ENCODE measurements around the gene HBP1. TPM values are rescaled to one million over a fixed set of nuclear protein-coding genes. Genes with fewer than 3 reads are reported as not detected.

Gene HBP1
- total and polyA plus RNA-seq, 9 donors: 46.0 to 78.4 (median 59.8) TPM

DNA sequence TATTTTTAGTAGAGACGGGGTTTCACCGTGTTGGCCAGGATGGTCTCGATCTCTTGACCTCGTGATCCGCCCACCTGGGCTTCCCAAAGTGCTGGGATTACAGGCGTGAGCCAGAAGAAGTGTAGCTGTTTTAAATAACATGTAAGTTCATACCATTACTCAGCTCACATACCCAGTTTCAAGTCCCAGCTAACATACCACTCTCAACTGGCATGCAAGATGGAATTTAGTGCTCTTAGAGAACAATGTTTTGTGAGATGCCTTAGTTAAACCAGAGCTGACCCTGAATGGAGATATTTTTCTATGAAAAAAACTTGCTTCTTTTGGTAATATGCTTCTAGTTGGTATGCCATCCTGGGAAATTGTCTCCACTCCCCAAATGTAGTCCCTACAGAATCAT, 37.3 kb downstream of the HBP1 start:
- Histone ChIP-seq H3K4me3 (ENCODE audit: low read length) (no peak overlapping the region), H3K36me3 (ENCODE audit: control insufficient read depth, insufficient read depth, low read length) (peaks cover 52% of the 10 kb centered on the region), H3K9me3 (replicated peaks; ENCODE audit: control insufficient read depth, low read depth, low read length) (no peaks in the 10 kb centered on the region), H3K4me1 (ENCODE audit: control insufficient read depth, insufficient read depth, low read length) (no peaks in the 10 kb centered on the region), H3K27me3 (ENCODE audit: control insufficient read depth, insufficient read depth, low read length) (no peaks in the 10 kb centered on the region), H3K27ac (ENCODE audit: low read length) (no peak overlapping the region)
- 93% methylated on average over 2 of the region's 6 CpGs for WGBS (ENCODE audit: insufficient coverage)
- no peak for DNase-seq

DNA sequence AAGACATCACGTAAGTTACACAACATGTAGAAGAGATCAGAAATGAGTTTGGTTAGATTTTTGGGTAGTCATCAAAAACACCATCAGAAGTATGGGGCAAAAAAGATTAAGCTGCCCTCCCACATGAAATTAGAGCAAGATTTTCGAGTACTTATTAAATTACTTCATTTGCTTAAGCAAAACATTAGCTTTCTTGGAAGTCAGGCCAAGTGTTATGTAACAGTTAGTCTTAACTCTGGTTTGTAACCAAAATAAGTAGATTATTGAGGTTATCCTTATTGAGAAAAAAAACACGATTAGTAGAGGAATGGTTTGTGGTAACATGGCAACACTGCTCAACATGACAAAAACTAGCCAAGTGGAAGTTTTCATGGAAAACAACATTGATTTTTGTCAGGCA, 37.9 kb downstream of the HBP1 start:
- DNase-seq: no peak
- no CpG with 5 or more reads among the region's 3 CpGs for WGBS (ENCODE audit: insufficient coverage)
- no peaks in the 10 kb centered on the region for H3K9me3 ChIP-seq (replicated peaks; ENCODE audit: control insufficient read depth, low read depth, low read length)
- H3K27me3 ChIP-seq (ENCODE audit: control insufficient read depth, insufficient read depth, low read length): no peaks in the 10 kb centered on the region
- H3K36me3 ChIP-seq (ENCODE audit: control insufficient read depth, insufficient read depth, low read length): peaks cover 51% of the 10 kb centered on the region
- no peaks in the 10 kb centered on the region for H3K4me1 ChIP-seq (ENCODE audit: control insufficient read depth, insufficient read depth, low read length)
- no peak overlapping the region for H3K4me3 ChIP-seq (ENCODE audit: low read length)
- no peak overlapping the region for H3K27ac ChIP-seq (ENCODE audit: low read length)

GRCh38 chr7:107207459-107207858, 38.7 kb downstream of the HBP1 start:
- Histone ChIP-seq H3K27ac (ENCODE audit: low read length) (no peak overlapping the region), H3K4me3 (ENCODE audit: low read length) (no peak overlapping the region), H3K36me3 (ENCODE audit: control insufficient read depth, insufficient read depth, low read length) (peaks cover 45% of the 10 kb centered on the region), H3K4me1 (ENCODE audit: control insufficient read depth, insufficient read depth, low read length) (no peaks in the 10 kb centered on the region), H3K27me3 (ENCODE audit: control insufficient read depth, insufficient read depth, low read length) (no peaks in the 10 kb centered on the region), H3K9me3 (replicated peaks; ENCODE audit: control insufficient read depth, low read depth, low read length) (no peaks in the 10 kb centered on the region)
- DNase-seq: no peak
- WGBS (ENCODE audit: insufficient coverage): 86% methylated on average over 4 of the region's 5 CpGs

DNA sequence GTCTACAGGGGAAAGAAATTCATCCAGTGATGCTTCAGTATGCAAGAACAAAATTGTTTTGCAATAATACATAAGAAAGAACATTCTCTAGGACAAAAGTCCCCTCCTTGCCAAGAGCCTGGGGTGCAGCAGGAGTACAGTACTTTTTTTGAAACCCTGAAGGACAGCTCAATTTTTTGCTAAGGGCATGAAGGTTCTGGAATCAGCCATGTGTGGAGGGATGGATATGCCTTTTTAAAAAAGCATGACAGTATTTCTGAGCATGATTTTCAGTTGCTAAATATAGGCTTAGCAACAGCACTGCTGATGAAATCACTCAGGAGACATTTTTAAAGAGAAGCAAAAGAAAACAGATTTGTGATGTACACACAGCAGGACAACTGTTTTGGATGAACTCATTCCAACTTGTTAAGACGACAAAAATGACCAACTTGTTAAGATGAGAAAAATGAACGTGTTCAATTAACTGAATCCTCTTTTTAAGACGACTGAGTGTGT, 39.3 kb downstream of the HBP1 start:
- H3K27ac ChIP-seq (ENCODE audit: low read length): no peak overlapping the region

DNA sequence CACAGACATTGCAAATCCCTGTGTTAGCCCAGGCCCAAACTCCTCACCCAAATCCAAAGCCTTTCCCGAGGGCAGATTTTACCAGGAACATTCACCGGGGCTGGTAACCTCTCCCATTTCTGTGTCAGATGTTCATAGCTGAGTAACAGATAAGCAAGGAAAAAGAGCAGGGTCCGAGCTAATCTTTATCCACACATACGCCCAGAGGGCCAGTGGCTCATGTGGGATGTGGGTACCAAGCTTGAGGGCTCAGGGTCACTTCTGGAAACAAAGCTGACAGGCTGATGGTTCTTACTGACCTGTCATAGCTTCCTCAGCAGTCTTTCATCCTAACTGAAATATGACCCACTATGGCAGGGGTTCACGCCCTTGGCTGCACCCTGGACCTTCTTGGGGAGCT, 39.8 kb downstream of the HBP1 start:
- Histone ChIP-seq H3K27ac (ENCODE audit: low read length) (no peak overlapping the region), H3K9me3 (replicated peaks; ENCODE audit: control insufficient read depth, low read depth, low read length) (peaks cover 4% of the 10 kb centered on the region), H3K27me3 (ENCODE audit: control insufficient read depth, insufficient read depth, low read length) (no peaks in the 10 kb centered on the region), H3K4me1 (ENCODE audit: control insufficient read depth, insufficient read depth, low read length) (no peaks in the 10 kb centered on the region), H3K36me3 (ENCODE audit: control insufficient read depth, insufficient read depth, low read length) (peaks cover 38% of the 10 kb centered on the region), H3K4me3 (ENCODE audit: low read length) (no peak overlapping the region)
- no CpG with 5 or more reads among the region's 5 CpGs for WGBS (ENCODE audit: insufficient coverage)
- DNase-seq: no peak

More for the DNA sequence above, 39.3 kb downstream of the HBP1 start:
- H3K4me3 ChIP-seq (ENCODE audit: low read length): no peak overlapping the region
- DNase-seq: peak; percentile 38
- WGBS (ENCODE audit: insufficient coverage): no CpG with 5 or more reads among the region's 3 CpGs
- H3K4me1 ChIP-seq (ENCODE audit: control insufficient read depth, insufficient read depth, low read length): no peaks in the 10 kb centered on the region
- no peaks in the 10 kb centered on the region for H3K9me3 ChIP-seq (replicated peaks; ENCODE audit: control insufficient read depth, low read depth, low read length)
- peaks cover 41% of the 10 kb centered on the region for H3K36me3 ChIP-seq (ENCODE audit: control insufficient read depth, insufficient read depth, low read length)
- no peaks in the 10 kb centered on the region for H3K27me3 ChIP-seq (ENCODE audit: control insufficient read depth, insufficient read depth, low read length)

DNA sequence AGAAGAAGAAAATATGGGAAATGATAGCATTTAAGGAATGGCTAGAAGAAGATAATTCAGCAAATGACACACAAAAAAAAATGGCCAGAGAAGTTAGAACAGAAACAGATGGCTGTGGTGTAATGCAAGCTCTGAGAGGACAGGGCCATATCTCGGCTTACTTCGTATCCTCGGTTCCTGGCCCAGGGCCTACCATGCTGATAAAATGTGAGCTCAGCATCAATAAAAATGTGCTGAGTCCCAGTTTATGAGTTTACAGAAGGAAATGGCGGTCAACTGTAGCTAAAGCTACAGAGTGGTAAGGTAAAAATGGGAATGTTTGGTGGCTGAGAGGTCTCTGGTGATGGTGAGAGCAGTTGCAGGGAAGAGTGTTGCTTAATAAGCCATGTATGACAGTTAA, 40.8 kb downstream of the HBP1 start:
- DNase-seq: no peak
- peaks cover 9% of the 10 kb centered on the region for H3K9me3 ChIP-seq (replicated peaks; ENCODE audit: control insufficient read depth, low read depth, low read length)
- peaks cover 31% of the 10 kb centered on the region for H3K36me3 ChIP-seq (ENCODE audit: control insufficient read depth, insufficient read depth, low read length)
- H3K4me3 ChIP-seq (ENCODE audit: low read length): no peak overlapping the region
- H3K27ac ChIP-seq (ENCODE audit: low read length): no peak overlapping the region
- H3K4me1 ChIP-seq (ENCODE audit: control insufficient read depth, insufficient read depth, low read length): no peaks in the 10 kb centered on the region
- 76% methylated on average over 4 of the region's 4 CpGs for WGBS (ENCODE audit: insufficient coverage)
- no peaks in the 10 kb centered on the region for H3K27me3 ChIP-seq (ENCODE audit: control insufficient read depth, insufficient read depth, low read length)

DNA sequence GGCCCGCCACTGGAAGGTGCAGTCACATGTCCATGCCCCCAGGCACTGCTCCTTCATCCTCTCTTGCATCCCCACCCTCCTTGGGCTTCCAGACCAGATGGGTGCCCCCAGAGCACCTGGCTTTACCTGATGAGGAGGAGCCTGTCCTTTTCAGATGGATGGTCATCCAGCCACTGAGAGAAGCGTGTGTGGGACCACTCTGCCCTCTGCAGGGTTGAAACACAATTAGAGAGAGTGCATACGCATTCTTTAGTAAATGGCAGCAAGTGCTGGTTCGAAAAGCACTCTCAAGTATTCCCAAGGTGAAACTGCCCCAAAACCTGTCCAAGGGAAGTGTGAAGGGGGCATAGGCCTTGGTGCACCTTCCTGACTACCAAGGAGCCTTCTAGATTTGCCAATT, 41.6 kb downstream of the HBP1 start:
- Histone ChIP-seq H3K4me1 (ENCODE audit: control insufficient read depth, insufficient read depth, low read length) (no peaks in the 10 kb centered on the region), H3K36me3 (ENCODE audit: control insufficient read depth, insufficient read depth, low read length) (peaks cover 23% of the 10 kb centered on the region), H3K27ac (ENCODE audit: low read length) (no peak overlapping the region), H3K27me3 (ENCODE audit: control insufficient read depth, insufficient read depth, low read length) (no peaks in the 10 kb centered on the region), H3K4me3 (ENCODE audit: low read length) (no peak overlapping the region), H3K9me3 (replicated peaks; ENCODE audit: control insufficient read depth, low read depth, low read length) (peaks cover 11% of the 10 kb centered on the region)
- WGBS (ENCODE audit: insufficient coverage): 100% methylated on average over 3 of the region's 4 CpGs
- DNase-seq: no peak

GRCh38 chr7:107212725-107213124, 43.9 kb downstream of the HBP1 start:
- H3K27me3 ChIP-seq (ENCODE audit: control insufficient read depth, insufficient read depth, low read length): no peaks in the 10 kb centered on the region

GRCh38 chr7:107213193-107213788, 44.5 kb downstream of the HBP1 start:
- no peaks in the 10 kb centered on the region for H3K27me3 ChIP-seq (ENCODE audit: control insufficient read depth, insufficient read depth, low read length)
- WGBS (ENCODE audit: insufficient coverage): 60% methylated on average over 5 of the region's 5 CpGs
- no peak overlapping the region for H3K27ac ChIP-seq (ENCODE audit: low read length)

More at GRCh38 chr7:107212725-107213124, 43.9 kb downstream of the HBP1 start:
- H3K4me3 ChIP-seq (ENCODE audit: low read length): no peak overlapping the region
- no peaks in the 10 kb centered on the region for H3K4me1 ChIP-seq (ENCODE audit: control insufficient read depth, insufficient read depth, low read length)
- peaks cover 11% of the 10 kb centered on the region for H3K9me3 ChIP-seq (replicated peaks; ENCODE audit: control insufficient read depth, low read depth, low read length)
- H3K27ac ChIP-seq (ENCODE audit: low read length): no peak overlapping the region
- no peak for DNase-seq
- WGBS (ENCODE audit: insufficient coverage): 100% methylated on average over 1 of the region's 2 CpGs
- peaks cover 12% of the 10 kb centered on the region for H3K36me3 ChIP-seq (ENCODE audit: control insufficient read depth, insufficient read depth, low read length)

GRCh38 chr7:107213945-107214344, 45.1 kb downstream of the HBP1 start:
- Histone ChIP-seq H3K36me3 (ENCODE audit: control insufficient read depth, insufficient read depth, low read length) (peaks cover 12% of the 10 kb centered on the region), H3K27ac (ENCODE audit: low read length) (no peak overlapping the region), H3K27me3 (ENCODE audit: control insufficient read depth, insufficient read depth, low read length) (no peaks in the 10 kb centered on the region), H3K9me3 (replicated peaks; ENCODE audit: control insufficient read depth, low read depth, low read length) (peaks cover 11% of the 10 kb centered on the region), H3K4me3 (ENCODE audit: low read length) (no peak overlapping the region), H3K4me1 (ENCODE audit: control insufficient read depth, insufficient read depth, low read length) (no peaks in the 10 kb centered on the region)
- no peak for DNase-seq

More at GRCh38 chr7:107213193-107213788, 44.5 kb downstream of the HBP1 start:
- DNase-seq: peak; percentile 49
- H3K4me3 ChIP-seq (ENCODE audit: low read length): no peak overlapping the region
- peaks cover 12% of the 10 kb centered on the region for H3K36me3 ChIP-seq (ENCODE audit: control insufficient read depth, insufficient read depth, low read length)
- H3K4me1 ChIP-seq (ENCODE audit: control insufficient read depth, insufficient read depth, low read length): no peaks in the 10 kb centered on the region
- peaks cover 11% of the 10 kb centered on the region for H3K9me3 ChIP-seq (replicated peaks; ENCODE audit: control insufficient read depth, low read depth, low read length)
